SK-N-MC (cell line): Measurements from ENCODE around the gene BAZ2A.

Experiments
- FOXP2 ChIP-seq: optimal IDR thresholded peaks from 2 replicates; pipeline ENCODE3; 2011; ENCODE audit warnings: mild to moderate bottlenecking, moderate library complexity; ENCODE audit not compliant: insufficient read depth; ENCODE audit errors: extremely low read length, control extremely low read depth
- POLR2AphosphoS5 ChIP-seq: IDR thresholded peaks from 2 replicates; pipeline ENCODE4 v1.6.1; 2012; ENCODE audit warnings: mild to moderate bottlenecking, low read depth, low read length, borderline replicate concordance

GRCh38 chr12:56581418-56582145 lies 48.5 kb downstream of the BAZ2A start:
- TF ChIP-seq POLR2AphosphoS5 (no peak), FOXP2 (no peak)
